Thoracic aorta (tissue), 2 donors: ENCODE data around the gene GEMIN5. TPM values are rescaled to one million over a fixed set of nuclear protein-coding genes. Genes with fewer than 3 reads are reported as not detected.
A peak's percentile ranks its signal among the peaks of the same experiment; 100 is the strongest.

Experiments used
- ATAC-seq: fragments of 150-250 bp; one replicate; pipeline ENCODE4 v1.8.0; 2017; ENCODE audit warnings: low read depth; ENCODE audit not compliant: insufficient number of reproducible peaks, low FRiP score
- DNase-seq: peaks from one replicate; pipeline ENCODE4 v3.0.0-alpha.2; 2020; ENCODE audit warnings: low spot score
- H3K27ac ChIP-seq, 2 donors: fragments of 200-600 bp; sonication (generic); 1 replicate in 1 of 2; 2 replicates in 1 of 2; pipeline ENCODE4 v1.5.1; 2016; ENCODE audit warnings: mild to moderate bottlenecking in 2 of 2, moderate library complexity in 2 of 2
- H3K27me3 ChIP-seq: fragments of 200-600 bp; sonication (generic); replicated peaks from 2 replicates; pipeline ENCODE4 v1.6.0; 2016; ENCODE audit warnings: mild to moderate bottlenecking; ENCODE audit not compliant: insufficient read depth
- H3K36me3 ChIP-seq: fragments of 200-600 bp; sonication (generic); one replicate; pipeline ENCODE4 v1.5.1; 2016
- H3K4me1 ChIP-seq, 2 donors: fragments of 200-600 bp; sonication (generic); 1 replicate in 1 of 2; 2 replicates in 1 of 2; pipeline versions ENCODE4 v1.5.1 to v1.6.0; 2016; ENCODE audit warnings: low read depth in 2 of 2, mild to moderate bottlenecking in 1 of 2; ENCODE audit not compliant: control insufficient read depth in 1 of 2
- H3K4me3 ChIP-seq: fragments of 200-600 bp; sonication (generic); 2 replicates; pipeline ENCODE4 v1.5.1; 2016; ENCODE audit warnings: mild to moderate bottlenecking
- H3K9me3 ChIP-seq: fragments of 200-600 bp; sonication (generic); 2 replicates; pipeline ENCODE4 v1.5.1; 2016
- CTCF ChIP-seq: fragments of 200-600 bp; sonication (generic); IDR thresholded peaks from one replicate; pipeline ENCODE4 v1.5.1; 2019; ENCODE audit warnings: antibody characterized with exemption
- total RNA-seq, 2 donors: library from RNA; depleted of rRNA; stranded (reverse); fragments of >200 nt; gene quantifications; one replicate each; pipeline versions ENCODE4 v1.1.0 to v1.2.3, GENCODE V29; 2016

Gene GEMIN5
- total RNA-seq, 2 donors from 2014 or later = 13.4 to 21.0 TPM

- Histone ChIP-seq H3K9me3 (no peaks in the 10 kb centered on the region), H3K27me3 (no peaks in the 10 kb centered on the region), H3K36me3 (peaks cover 24% of the 10 kb centered on the region), H3K4me1 (peaks cover 2 to 30% of the 10 kb centered on the region in 2 donors), H3K4me3 (no peak overlapping the region), H3K27ac (no peak overlapping the region)
- DNase-seq (no peak), ATAC-seq (no peak)
- TF ChIP-seq CTCF = no peak
These were observed 41.3 kb downstream of the GEMIN5 start for GRCh38 chr5:154896562-154897165.

GRCh38 chr5:154895606-154896561, 42.1 kb downstream of the GEMIN5 start:
- no peaks in the 10 kb centered on the region for H3K9me3 ChIP-seq
- H3K27me3 ChIP-seq = no peaks in the 10 kb centered on the region
- TF ChIP-seq CTCF = no peak
- no peak overlapping the region for H3K27ac ChIP-seq
- peaks cover 2 to 30% of the 10 kb centered on the region in 2 donors for H3K4me1 ChIP-seq
- no peak for DNase-seq
- H3K4me3 ChIP-seq = no peak overlapping the region
- no peak for ATAC-seq
- peaks cover 27% of the 10 kb centered on the region for H3K36me3 ChIP-seq

- ATAC-seq (no peak), DNase-seq (no peak)
- Histone ChIP-seq H3K4me3 (no peak overlapping the region), H3K27me3 (no peaks in the 10 kb centered on the region), H3K4me1 (peaks cover 0 to 10% of the 10 kb centered on the region in 2 donors), H3K9me3 (no peaks in the 10 kb centered on the region), H3K27ac (no peak overlapping the region), H3K36me3 (peaks cover 43% of the 10 kb centered on the region)
- no peak for TF ChIP-seq CTCF
These were observed 44.6 kb downstream of the GEMIN5 start for GRCh38 chr5:154893381-154893780.

- ATAC-seq (no peak), DNase-seq (no peak)
- Histone ChIP-seq H3K4me3 (no peak overlapping the region), H3K9me3 (no peaks in the 10 kb centered on the region), H3K36me3 (peaks cover 53% of the 10 kb centered on the region), H3K4me1 (no peaks in the 10 kb centered on the region), H3K27me3 (no peaks in the 10 kb centered on the region), H3K27ac (peak overlapping the region; percentile 56 to 79)
- TF ChIP-seq CTCF = no peak
These were observed 45.6 kb downstream of the GEMIN5 start for GRCh38 chr5:154892369-154892771.

- no peak for ATAC-seq
- Histone ChIP-seq H3K9me3 (peaks cover 17% of the 10 kb centered on the region), H3K27ac (no peak overlapping the region), H3K27me3 (no peaks in the 10 kb centered on the region), H3K4me1 (no peaks in the 10 kb centered on the region), H3K36me3 (peaks cover 51% of the 10 kb centered on the region), H3K4me3 (no peak overlapping the region)
- no peak for TF ChIP-seq CTCF
- DNase-seq = no peak
These were observed 52.6 kb downstream of the GEMIN5 start for GRCh38 chr5:154885439-154885838.
